Skeletal muscle tissue (tissue), 4 donors: ENCODE measurements around the gene RNF13. TPM values are rescaled to one million over a fixed set of nuclear protein-coding genes. Genes with fewer than 3 reads are reported as not detected.
A peak's percentile ranks its signal among the peaks of the same experiment; 100 is the strongest.

Source experiments
- H3K27ac ChIP-seq: one replicate; pipeline ENCODE4 v1.7.0; 2013; ENCODE audit warnings: mild to moderate bottlenecking, low read depth, low read length, inconsistent platforms
- H3K27me3 ChIP-seq, 3 donors: one replicate each; pipeline ENCODE4 v1.7.0; 2013; ENCODE audit warnings: low read length in 3 of 3; ENCODE audit not compliant: control insufficient read depth in 3 of 3, insufficient read depth in 3 of 3
- H3K36me3 ChIP-seq, 3 donors: one replicate each; pipeline ENCODE4 v1.7.0; 2013; ENCODE audit warnings: low read length in 3 of 3; ENCODE audit not compliant: control insufficient read depth in 3 of 3, insufficient read depth in 3 of 3
- H3K4me1 ChIP-seq, 3 donors: one replicate each; pipeline ENCODE4 v1.7.0; 2013; ENCODE audit warnings: low read length in 3 of 3, mild to moderate bottlenecking in 3 of 3; ENCODE audit not compliant: control insufficient read depth in 3 of 3, insufficient read depth in 3 of 3
- H3K4me3 ChIP-seq, 3 donors: one replicate each; pipeline ENCODE4 v1.7.0; 2013; ENCODE audit warnings: low read length in 3 of 3
- H3K9ac ChIP-seq, 3 donors: one replicate each; pipeline ENCODE4 v1.7.0; 2013; ENCODE audit warnings: low read length in 3 of 3, mild to moderate bottlenecking in 3 of 3, moderate library complexity in 2 of 3, low read depth in 1 of 3
- H3K9me3 ChIP-seq, 3 donors: one replicate each; pipeline ENCODE4 v1.7.0; 2013; ENCODE audit warnings: low read length in 3 of 3; ENCODE audit not compliant: control insufficient read depth in 3 of 3
- total RNA-seq: library from RNA; depleted of rRNA; stranded (reverse); fragments of >200 nt; gene quantifications from one replicate; pipeline ENCODE4 v1.2.3, GENCODE V29; 2014
- donor health status: Osteomylitis.

The RNF13 gene
- total RNA-seq, 1 donor from 2014 or later, result 98.6 TPM

GRCh38 chr3:149776170-149776569 is 36.8 kb upstream of the RNF13 start:
- no peaks in the 10 kb centered on the region for H3K36me3 ChIP-seq
- no peak overlapping the region for H3K27ac ChIP-seq
- no peaks in the 10 kb centered on the region for H3K27me3 ChIP-seq
- no peak overlapping the region for H3K9ac ChIP-seq
- H3K9me3 ChIP-seq, result no peaks in the 10 kb centered on the region
- no peaks in the 10 kb centered on the region for H3K4me1 ChIP-seq
- H3K4me3 ChIP-seq, result no peak overlapping the region

GRCh38 chr3:149777414-149778214 is 35.4 kb upstream of the RNF13 start:
- H3K9me3 ChIP-seq, result no peaks in the 10 kb centered on the region
- no peak overlapping the region for H3K27ac ChIP-seq
- H3K4me1 ChIP-seq, result no peaks in the 10 kb centered on the region
- no peak overlapping the region for H3K4me3 ChIP-seq
- no peak overlapping the region for H3K9ac ChIP-seq
- no peaks in the 10 kb centered on the region for H3K27me3 ChIP-seq
- no peaks in the 10 kb centered on the region for H3K36me3 ChIP-seq

GRCh38 chr3:149781211-149781610 is 31.8 kb upstream of the RNF13 start:
- Histone ChIP-seq H3K27ac (peak overlapping the region; percentile 68), H3K4me1 (no peaks in the 10 kb centered on the region), H3K9me3 (no peaks in the 10 kb centered on the region), H3K27me3 (no peaks in the 10 kb centered on the region), H3K9ac (no peak overlapping the region), H3K4me3 (no peak overlapping the region), H3K36me3 (no peaks in the 10 kb centered on the region)

GRCh38 chr3:149781741-149782140 is 31.3 kb upstream of the RNF13 start:
- H3K9me3 ChIP-seq, result no peaks in the 10 kb centered on the region
- no peaks in the 10 kb centered on the region for H3K4me1 ChIP-seq
- H3K27ac ChIP-seq, result peak overlapping the region; percentile 68

GRCh38 chr3:149783576-149783975 is 29.4 kb upstream of the RNF13 start:
- no peaks in the 10 kb centered on the region for H3K36me3 ChIP-seq
- no peaks in the 10 kb centered on the region for H3K4me1 ChIP-seq
- H3K27ac ChIP-seq, result no peak overlapping the region
- no peak overlapping the region for H3K4me3 ChIP-seq
- H3K9me3 ChIP-seq, result no peaks in the 10 kb centered on the region
- no peaks in the 10 kb centered on the region for H3K27me3 ChIP-seq
- no peak overlapping the region for H3K9ac ChIP-seq

More at GRCh38 chr3:149781741-149782140, 31.3 kb upstream of the RNF13 start:
- Histone ChIP-seq H3K4me3 (no peak overlapping the region), H3K9ac (no peak overlapping the region), H3K36me3 (no peaks in the 10 kb centered on the region), H3K27me3 (no peaks in the 10 kb centered on the region)

GRCh38 chr3:149784064-149784704 is 28.8 kb upstream of the RNF13 start:
- Histone ChIP-seq H3K4me1 (no peaks in the 10 kb centered on the region), H3K36me3 (no peaks in the 10 kb centered on the region), H3K27me3 (no peaks in the 10 kb centered on the region), H3K4me3 (no peak overlapping the region), H3K9ac (no peak overlapping the region), H3K9me3 (no peaks in the 10 kb centered on the region), H3K27ac (no peak overlapping the region)

GRCh38 chr3:149790268-149790667 is 22.7 kb upstream of the RNF13 start:
- Histone ChIP-seq H3K36me3 (no peaks in the 10 kb centered on the region), H3K4me1 (no peaks in the 10 kb centered on the region), H3K27ac (no peak overlapping the region), H3K4me3 (no peak overlapping the region), H3K9ac (no peak overlapping the region), H3K9me3 (no peaks in the 10 kb centered on the region), H3K27me3 (no peaks in the 10 kb centered on the region)

- Histone ChIP-seq H3K9me3 (no peaks in the 10 kb centered on the region), H3K36me3 (no peaks in the 10 kb centered on the region), H3K4me1 (no peaks in the 10 kb centered on the region), H3K27me3 (no peaks in the 10 kb centered on the region), H3K9ac (no peak overlapping the region), H3K4me3 (no peak overlapping the region), H3K27ac (no peak overlapping the region)
These were observed 22.3 kb upstream of the RNF13 start for GRCh38 chr3:149790698-149791097.

GRCh38 chr3:149792452-149793270 is 20.4 kb upstream of the RNF13 start, which contains the start of gene ANKUB1:
TSS of gene ANKUB1 (minus strand) at chr3:149792554. CDS start at chr3:149792366, 188 bp downstream.
- no peak within 1 kb of the TSS for H3K9ac ChIP-seq
- no peaks in the 10 kb centered on the region for H3K4me1 ChIP-seq
- no peak within 1 kb of the TSS for H3K27ac ChIP-seq
- H3K27me3 ChIP-seq, result no peaks in the 10 kb centered on the region
- no peaks in the 10 kb centered on the region for H3K9me3 ChIP-seq
- H3K4me3 ChIP-seq, result no peak within 1 kb of the TSS
- no peaks in the 10 kb centered on the region for H3K36me3 ChIP-seq

GRCh38 chr3:149796026-149796425 is 17.0 kb upstream of the RNF13 start:
- H3K9me3 ChIP-seq, result no peaks in the 10 kb centered on the region
- H3K27me3 ChIP-seq, result no peaks in the 10 kb centered on the region
- H3K4me3 ChIP-seq, result no peak overlapping the region
- no peak overlapping the region for H3K9ac ChIP-seq
- no peak overlapping the region for H3K27ac ChIP-seq
- no peaks in the 10 kb centered on the region for H3K4me1 ChIP-seq
- H3K36me3 ChIP-seq, result no peaks in the 10 kb centered on the region
